Left lung (tissue), 10 donors: ENCODE measurements around the gene CFAP100. TPM values are rescaled to one million over a fixed set of nuclear protein-coding genes. Genes with fewer than 3 reads are reported as not detected.

ENCODE experiments used
- ATAC-seq: fragments of 200-7000 bp; cut with Tn5 transposase; one replicate; pipeline ENCODE4 v1.9.1; 2020; ENCODE audit warnings: moderate library complexity
- DNase-seq, 4 donors: peaks; one replicate each; pipeline ENCODE4 v3.0.0-alpha.2; 2013 to 2020
- H3K27ac ChIP-seq, 2 donors: fragments of 200-600 bp; sonication (generic) in 1 of 2; one replicate each; pipeline versions ENCODE4 v1.5.0 to v1.8.0; 2020 to 2021
- H3K27me3 ChIP-seq, 2 donors: fragments of 200-600 bp; sonication (generic) in 1 of 2; one replicate each; pipeline versions ENCODE4 v1.5.0 to v1.8.0; 2020 to 2021
- H3K36me3 ChIP-seq, 2 donors: fragments of 200-600 bp; sonication (generic) in 1 of 2; one replicate each; pipeline versions ENCODE4 v1.5.0 to v1.8.0; 2020 to 2021
- H3K4me1 ChIP-seq, 2 donors: fragments of 200-600 bp; one replicate each; pipeline ENCODE4 v1.8.0; 2021
- H3K4me3 ChIP-seq, 2 donors: fragments of 200-600 bp; sonication (generic) in 1 of 2; one replicate each; pipeline versions ENCODE4 v1.5.0 to v1.8.0; 2020 to 2021; ENCODE audit warnings: mild to moderate bottlenecking in 1 of 2
- H3K9me3 ChIP-seq, 2 donors: fragments of 200-600 bp; sonication (generic) in 1 of 2; one replicate each; pipeline versions ENCODE4 v1.5.0 to v1.8.0; 2020 to 2021
- CTCF ChIP-seq, 2 donors: fragments of 200-600 bp; sonication (generic) in 1 of 2; IDR thresholded peaks; one replicate each; pipeline versions ENCODE4 v1.5.0 to v1.8.0; 2021; ENCODE audit warnings: antibody characterized with exemption in 2 of 2
- intact Hi-C, 2 donors: fragments of 100-400 bp; cut with DNase I; formaldehyde crosslinking; loops; one replicate each; pipeline versions ENCODE4 v1.11.2 to v1.14.2; 2022
- polyA plus RNA-seq, 6 donors: library from polyadenylated mRNA; unstranded; fragments of 120-200 nt; gene quantifications; one replicate each; pipeline ENCODE4 v1.2.1, GENCODE V29; 2013; ENCODE audit not compliant: insufficient read length in 6 of 6
- total RNA-seq, 2 donors: library from RNA; stranded (reverse); fragmentation: NEBNext Ultra II Directional; extraction: Animal tissue kit (Norgen Biotek cat#: 25700); gene quantifications; one replicate each; pipeline ENCODE4 v1.2.1, GENCODE V29; 2021
- donor health status: DM: no; HTN: yes; CAD: no.
- donor health status: DM: no; HTN: no; CAD: no.

The CFAP100 gene
- total and polyA plus RNA-seq, 8 donors = 1.0 to 8.2 (median 6.1) TPM; not detected in 1

GRCh38 chr3:126421573-126422119, 26.9 kb downstream of the CFAP100 start:
- intact Hi-C loops = no loop called here
- peaks cover 0 to 38% of the 10 kb centered on the region in 2 donors for H3K27me3 ChIP-seq
- DNase-seq (no peak), ATAC-seq (no peak)
- no peak overlapping the region for H3K4me3 ChIP-seq
- no peak for TF ChIP-seq CTCF (IDR thresholded peaks at IDR 0.05)
- H3K9me3 ChIP-seq = peaks cover 0 to 17% of the 10 kb centered on the region in 2 donors
- no peak overlapping the region for H3K27ac ChIP-seq
- no peaks in the 10 kb centered on the region for H3K4me1 ChIP-seq
- peaks cover 0 to 3% of the 10 kb centered on the region in 2 donors for H3K36me3 ChIP-seq

- intact Hi-C loops = no loop called here
- peaks cover 0 to 3% of the 10 kb centered on the region in 2 donors for H3K36me3 ChIP-seq
- peaks cover 0 to 22% of the 10 kb centered on the region in 2 donors for H3K9me3 ChIP-seq
- H3K27me3 ChIP-seq = peaks cover 0 to 33% of the 10 kb centered on the region in 2 donors
- H3K4me1 ChIP-seq = no peaks in the 10 kb centered on the region
- DNase-seq = no peak
- no peak for TF ChIP-seq CTCF (IDR thresholded peaks at IDR 0.05)
- no peak overlapping the region for H3K27ac ChIP-seq
- no peak overlapping the region for H3K4me3 ChIP-seq
- no peak for ATAC-seq
These were observed 27.4 kb downstream of the CFAP100 start for GRCh38 chr3:126422121-126422520.

- ATAC-seq = no peak
- H3K4me1 ChIP-seq = no peaks in the 10 kb centered on the region
- intact Hi-C loops = no loop called here
These were observed 27.9 kb downstream of the CFAP100 start for GRCh38 chr3:126422571-126423091.

GRCh38 chr3:126423191-126424038, 28.7 kb downstream of the CFAP100 start:
- intact Hi-C loops = no loop called here
- TF ChIP-seq CTCF (IDR thresholded peaks at IDR 0.05) = no peak
- Histone ChIP-seq H3K4me1 (no peaks in the 10 kb centered on the region), H3K36me3 (peaks cover 0 to 3% of the 10 kb centered on the region in 2 donors), H3K27ac (no peak overlapping the region), H3K27me3 (peaks cover 0 to 20% of the 10 kb centered on the region in 2 donors), H3K9me3 (peaks cover 0 to 30% of the 10 kb centered on the region in 2 donors), H3K4me3 (no peak overlapping the region)
- no peak for ATAC-seq
- no peak for DNase-seq

More at GRCh38 chr3:126422571-126423091, 27.9 kb downstream of the CFAP100 start:
- H3K9me3 ChIP-seq = peaks cover 0 to 27% of the 10 kb centered on the region in 2 donors
- no peak overlapping the region for H3K27ac ChIP-seq
- H3K27me3 ChIP-seq = peaks cover 0 to 28% of the 10 kb centered on the region in 2 donors
- no peak for TF ChIP-seq CTCF (IDR thresholded peaks at IDR 0.05)
- peaks cover 0 to 3% of the 10 kb centered on the region in 2 donors for H3K36me3 ChIP-seq
- H3K4me3 ChIP-seq = no peak overlapping the region
- DNase-seq = no peak
